HepG2 (cell line): ENCODE data around the gene TTLL6. TPM values are rescaled to one million over a fixed set of nuclear protein-coding genes. Genes with fewer than 3 reads are reported as not detected.

Source experiments
- ATAC-seq: fragments of 200-7000 bp; cut with Tn5 transposase; 3 replicates; pipeline ENCODE4 v1.9.1; 2020; ENCODE audit warnings: mild to moderate bottlenecking, moderate library complexity
- BruUV-seq: library from RNA; stranded (reverse); fragments of 400-500 nt; replicated peaks from 2 replicates; lab custom pipeline; 2021; lab: Mats Ljungman, UMichigan
- CTCF ChIA-PET: fragments of 300-600 bp; formaldehyde crosslinking; extraction: SDS; loops from one replicate; lab custom pipeline; 2021; ENCODE audit warnings: low total read pairs, inconsistent platforms, low intra/inter-chr PET ratio; lab: Yijun Ruan, JAX
- POLR2A ChIA-PET: fragments of 350-600 bp; sonication (Branson Sonifier 250); formaldehyde crosslinking; loops from one replicate; lab custom pipeline; 2020; ENCODE audit warnings: antibody characterized with exemption, inconsistent platforms; lab: Yijun Ruan, JAX
- DNase-seq: peaks from one replicate; pipeline ENCODE4 v3.0.0-alpha.2; 2015; ENCODE audit warnings: low spot score
- FAIRE-seq: peaks from 3 replicates; lab custom pipeline; 2011; peaks lifted over from hg19 to GRCh38; lab: Jason Lieb, UNC
- H2AFZ ChIP-seq: one replicate; pipeline ENCODE4 v1.6.1; 2011; ENCODE audit warnings: low read length, inconsistent platforms
- H3K27ac ChIP-seq: fragments of 300-600 bp; 3 replicates; pipeline ENCODE4 v1.8.0; 2011; ENCODE audit warnings: mixed run types, mild to moderate bottlenecking, mixed read lengths, low read length, inconsistent platforms; ENCODE audit not compliant: insufficient read depth; ENCODE audit errors: extremely low read length
- H3K27me3 ChIP-seq, 2 experiments: fragments of 200-600 bp in 1 of 2; 2 replicates in 1 of 2; 3 replicates in 1 of 2; pipeline versions ENCODE4 v1.6.0 to v1.8.0; 2011; ENCODE audit warnings: low read length in 2 of 2, mild to moderate bottlenecking in 2 of 2, moderate library complexity in 2 of 2, inconsistent platforms in 1 of 2; ENCODE audit not compliant: insufficient read depth in 2 of 2, control insufficient read depth in 1 of 2
- H3K36me3 ChIP-seq, 2 experiments: fragments of 200-600 bp in 1 of 2; replicated peaks in 1 of 2; 2 replicates in 1 of 2; 3 replicates in 1 of 2; pipeline versions ENCODE4 v1.5.1 to v1.8.0; 2011; ENCODE audit warnings: low read length in 2 of 2, inconsistent platforms in 1 of 2; ENCODE audit not compliant: insufficient read depth in 2 of 2, control insufficient read depth in 1 of 2
- H3K4me1 ChIP-seq: 2 replicates; pipeline ENCODE4 v1.5.1; 2012; ENCODE audit warnings: low read length, inconsistent platforms; ENCODE audit not compliant: insufficient read depth
- H3K4me2 ChIP-seq: 2 replicates; pipeline ENCODE4 v1.6.0; 2011; ENCODE audit warnings: low read depth, low read length, inconsistent platforms
- H3K4me3 ChIP-seq, 3 experiments: fragments of 200-600 bp in 1 of 3; sonication (generic), shearing (Covaris generic) in 1 of 3; replicated peaks in 1 of 3; 2 replicates each; pipeline ENCODE4 v1.5.1; 2011 to 2016; ENCODE audit warnings: low read length in 3 of 3, inconsistent platforms in 2 of 3, low read depth in 2 of 3, mild to moderate bottlenecking in 2 of 3, control low read depth in 1 of 3, mixed read lengths in 1 of 3; ENCODE audit not compliant: insufficient read depth in 1 of 3
- H3K79me2 ChIP-seq: one replicate; pipeline ENCODE4 v1.6.1; 2011; ENCODE audit warnings: low read length, inconsistent platforms; ENCODE audit not compliant: insufficient read depth
- H3K9ac ChIP-seq: 2 replicates; pipeline ENCODE4 v1.6.0; 2011; ENCODE audit warnings: mild to moderate bottlenecking, low read depth, low read length, inconsistent platforms; ENCODE audit not compliant: insufficient read depth
- H3K9me3 ChIP-seq: 2 replicates; pipeline ENCODE4 v1.5.1; 2012; ENCODE audit warnings: mild to moderate bottlenecking, low read length
- H4K20me1 ChIP-seq: 2 replicates; pipeline ENCODE4 v1.6.0; 2011; ENCODE audit warnings: inconsistent platforms, mild to moderate bottlenecking, low read length, moderate library complexity; ENCODE audit not compliant: insufficient read depth
- DNMT3B ChIP-seq: conservative IDR thresholded peaks from 2 replicates; pipeline ENCODE4 v1.6.1; 2016; ENCODE audit warnings: missing biosample characterization, control low read depth
- GATA4 ChIP-seq: sonication (generic); IDR thresholded peaks from 2 replicates; pipeline ENCODE4 v1.6.1; 2016; ENCODE audit warnings: antibody characterized with exemption, low read depth, borderline replicate concordance
- KDM5A ChIP-seq: fragments of 200-600 bp; sonication (generic); IDR thresholded peaks from 2 replicates; pipeline ENCODE4 v1.7.0; 2018; ENCODE audit warnings: antibody characterized with exemption, mild to moderate bottlenecking, low read length, borderline replicate concordance
- NFATC3 ChIP-seq: sonication (generic); formaldehyde crosslinking; IDR thresholded peaks from 2 replicates; pipeline ENCODE4 v1.5.1; 2020; ENCODE audit warnings: mild to moderate bottlenecking, missing genetic modification reagents
- TAF1 ChIP-seq: sonication (generic); formaldehyde crosslinking; IDR thresholded peaks from 2 replicates; pipeline ENCODE4 v1.4.0; 2020; ENCODE audit warnings: missing genetic modification reagents
- ZNF629 ChIP-seq: sonication (generic); formaldehyde crosslinking; conservative IDR thresholded peaks from 2 replicates; pipeline ENCODE4 v1.5.0; 2020; ENCODE audit warnings: missing genetic modification reagents
- ZNF724P ChIP-seq: sonication (generic); formaldehyde crosslinking; IDR thresholded peaks from 2 replicates; pipeline ENCODE4 v1.8.0; 2022; ENCODE audit warnings: missing genetic modification reagents, borderline replicate concordance
- ZNF883 ChIP-seq: sonication (generic); formaldehyde crosslinking; IDR thresholded peaks from 2 replicates; pipeline ENCODE4 v1.5.1; 2020; ENCODE audit warnings: mild to moderate bottlenecking, missing genetic modification reagents; ENCODE audit errors: not compliant biosample characterization
- WGBS: methylation state at CpG from one replicate; pipeline ENCODE4 v1.1.6; 2017; ENCODE audit warnings: low lambda C conversion rate; 5-methylcytosine and 5-hydroxymethylcytosine counted together
- in situ Hi-C: cut with HindIII; loops from 2 replicates; pipeline ENCODE4 v1.10.0; 2017; ENCODE audit warnings: low pct_unique_long_range_greater_than_20kb; ENCODE audit not compliant: extremely low pct_ligation_motif_present
- intact Hi-C: fragments of 100-400 bp; cut with micrococcal nuclease; formaldehyde crosslinking; loops from one replicate; pipeline ENCODE4 v1.10.0; 2022; ENCODE audit not compliant: unreplicated experiment
- polyA plus RNA-seq, 8 experiments: library from polyadenylated mRNA; depleted of rRNA in 3 of 8; stranded (reverse) in 7 of 8; unstranded in 1 of 8; fragments of >200 nt; fragmentation: Illumina TruSeq in 4 of 8; extraction: Trizol in 4 of 8; gene quantifications; 2 replicates each; pipeline versions ENCODE4 v1.2.1 to v1.2.3, GENCODE V29; 2011 to 2016; ENCODE audit warnings: low read depth in 4 of 8, missing spikeins in 1 of 8, mixed read lengths in 1 of 8; ENCODE audit not compliant: insufficient read depth in 1 of 8
- total RNA-seq, 5 experiments: library from RNA; depleted of rRNA; stranded (reverse); fragments of >200 nt; fragmentation: Illumina TruSeq; extraction: Trizol; gene quantifications; 2 replicates each; pipeline ENCODE4 v1.2.3, GENCODE V29; 2016; ENCODE audit warnings: low read depth in 1 of 5
- TF ChIP-seq, protein P1 (sequence below): IDR thresholded peaks from 2 replicates; pipeline ENCODE4 v1.6.1; 2016; ENCODE audit warnings: missing genetic modification reagents, missing compliant biosample characterization
- TF ChIP-seq, protein P2 (sequence below): sonication (generic); formaldehyde crosslinking; IDR thresholded peaks from 2 replicates; pipeline ENCODE4 v1.5.1; 2020; ENCODE audit warnings: missing genetic modification reagents, mild to moderate bottlenecking, borderline replicate concordance
- TF ChIP-seq, protein P3 (sequence below): sonication (generic); formaldehyde crosslinking; IDR thresholded peaks from 2 replicates; pipeline ENCODE4 v1.8.0; 2022; ENCODE audit warnings: missing genetic modification reagents, low read depth, mild to moderate bottlenecking, borderline replicate concordance
- TF ChIP-seq, protein P4 (sequence below): sonication (generic); formaldehyde crosslinking; IDR thresholded peaks from 2 replicates; pipeline ENCODE4 v1.4.0; 2020; ENCODE audit warnings: missing genetic modification reagents
- TF ChIP-seq, protein P5 (sequence below): sonication (generic); formaldehyde crosslinking; IDR thresholded peaks from 2 replicates; pipeline ENCODE4 v1.8.0; 2022; ENCODE audit warnings: missing genetic modification reagents, mild to moderate bottlenecking, borderline replicate concordance
- TF ChIP-seq, protein P6 (sequence below): sonication (generic); formaldehyde crosslinking; IDR thresholded peaks from 2 replicates; pipeline ENCODE4 v1.4.0; 2020; ENCODE audit warnings: missing genetic modification reagents, mild to moderate bottlenecking, borderline replicate concordance

Gene TTLL6
- total and polyA plus RNA-seq, 2 of the 13 experiments (the other 11 are each of a cell fraction or from before 2014, with no cell fraction given): 0.04 to 0.08 TPM

DNA sequence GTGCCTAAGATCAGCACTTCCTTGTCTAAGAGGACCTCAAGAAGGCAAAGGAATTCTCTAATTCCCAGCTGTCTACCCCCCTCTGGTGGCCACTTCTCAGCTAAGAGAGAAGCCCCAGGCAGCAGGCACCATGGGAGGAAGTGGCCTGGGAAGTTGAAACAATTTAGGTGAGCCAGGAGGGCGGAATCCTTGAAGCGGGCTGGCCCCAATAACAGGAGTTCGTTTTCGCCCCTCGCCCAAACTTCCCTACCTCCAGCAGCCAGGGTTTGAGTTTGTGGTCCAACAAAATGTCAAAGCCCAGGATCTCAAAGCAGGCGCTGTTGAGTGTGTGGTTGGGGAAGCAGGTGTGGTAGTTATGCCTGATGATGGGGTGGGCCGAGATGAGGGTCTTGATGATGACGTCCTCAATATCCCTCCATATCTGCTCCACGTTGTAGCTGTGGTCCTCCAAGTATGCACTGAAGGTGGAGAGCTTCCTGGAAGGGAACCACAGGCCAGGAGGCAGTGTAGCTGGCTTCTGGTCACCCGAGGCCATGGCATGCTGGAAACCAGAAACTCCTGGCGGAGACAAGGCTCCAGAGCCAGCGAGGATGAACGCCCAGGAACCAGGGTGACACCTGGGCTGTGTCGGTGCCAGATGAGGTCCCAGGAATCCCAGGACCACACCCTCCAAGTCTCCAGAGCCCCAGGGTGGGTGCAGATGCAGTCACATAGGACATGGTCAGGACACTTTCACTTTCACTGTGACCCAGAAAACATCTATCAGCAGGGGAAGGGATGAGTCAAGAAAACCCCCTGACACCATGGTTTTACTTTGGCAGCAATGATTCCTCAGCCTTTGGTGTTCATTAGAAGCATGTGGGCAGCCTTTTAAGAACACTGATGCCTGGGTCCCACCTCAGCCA lies 25.6 kb downstream of the TTLL6 start:
- peak; percentile 71 for ATAC-seq
- Histone ChIP-seq H3K4me1 (peaks cover 61% of the 10 kb centered on the region), H3K36me3 (no peaks in the 10 kb centered on the region), H3K4me2 (peak overlapping the region; percentile 94), H4K20me1 (no peaks in the 10 kb centered on the region), H3K9ac (peak overlapping the region; percentile 57), H3K4me3 (peak overlapping the region; percentile 34 to 70 (median 58)), H3K9me3 (no peaks in the 10 kb centered on the region), H3K27ac (no peak overlapping the region), H3K79me2 (no peaks in the 10 kb centered on the region), H2AFZ (peak overlapping the region; percentile 78), H3K27me3 (peaks cover 1 to 11% of the 10 kb centered on the region in 2 experiments; a peak in 2 of 5 replicates)
- in situ Hi-C loops: loop anchor here (5.0 kb wide), 1 partner anchor 119 kb away; no protein-coding TSS in a partner anchor
- POLR2A ChIA-PET: interaction anchor here (1.1 to 1.4 kb wide), 3 partner anchors 10 to 101 kb away, joined by 3 to 5 read pairs (median 5); partner anchors contain the start of gene ATP5MC1
- intact Hi-C loops: loop anchor here (1.0 to 2.0 kb wide), 3 partner anchors 67 to 120 kb away; no protein-coding TSS in a partner anchor
- no TSS peak for BruUV-seq
- FAIRE-seq: peak; percentile 68
- DNase-seq: peak; percentile 80
- CTCF ChIA-PET: interaction anchor here (1.1 to 3.6 kb wide), 8 partner anchors 14 to 120 kb away, joined by 3 to 37 read pairs (median 10); partner anchors contain the start of gene PRAC2
- 23% methylated on average over 14 of the region's 14 CpGs for WGBS
- TF ChIP-seq TAF1 (0 out of 2 replicates have a peak, but pooled peaks have one; percentile 25), KDM5A (no peak), ZNF629 (CRISPR knock-in tag) (0 out of 2 replicates have a peak, but pooled peaks have one; percentile 16), NFATC3 (CRISPR knock-in tag) (peak; percentile 39; the same call in 1 of the 2 replicates), ZNF724P (CRISPR knock-in tag) (no peak), GATA4 (no peak), DNMT3B (CRISPR knock-in tag) (0 out of 2 replicates have a peak, but pooled peaks have one; percentile 40), ZNF883 (CRISPR knock-in tag) (peak; percentile 37)
- TF ChIP-seq, protein P1, sequence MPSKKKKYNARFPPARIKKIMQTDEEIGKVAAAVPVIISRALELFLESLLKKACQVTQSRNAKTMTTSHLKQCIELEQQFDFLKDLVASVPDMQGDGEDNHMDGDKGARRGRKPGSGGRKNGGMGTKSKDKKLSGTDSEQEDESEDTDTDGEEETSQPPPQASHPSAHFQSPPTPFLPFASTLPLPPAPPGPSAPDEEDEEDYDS (CRISPR knock-in tag): 0 out of 2 replicates have a peak, but pooled peaks have one; percentile 32
- TF ChIP-seq, protein P2, sequence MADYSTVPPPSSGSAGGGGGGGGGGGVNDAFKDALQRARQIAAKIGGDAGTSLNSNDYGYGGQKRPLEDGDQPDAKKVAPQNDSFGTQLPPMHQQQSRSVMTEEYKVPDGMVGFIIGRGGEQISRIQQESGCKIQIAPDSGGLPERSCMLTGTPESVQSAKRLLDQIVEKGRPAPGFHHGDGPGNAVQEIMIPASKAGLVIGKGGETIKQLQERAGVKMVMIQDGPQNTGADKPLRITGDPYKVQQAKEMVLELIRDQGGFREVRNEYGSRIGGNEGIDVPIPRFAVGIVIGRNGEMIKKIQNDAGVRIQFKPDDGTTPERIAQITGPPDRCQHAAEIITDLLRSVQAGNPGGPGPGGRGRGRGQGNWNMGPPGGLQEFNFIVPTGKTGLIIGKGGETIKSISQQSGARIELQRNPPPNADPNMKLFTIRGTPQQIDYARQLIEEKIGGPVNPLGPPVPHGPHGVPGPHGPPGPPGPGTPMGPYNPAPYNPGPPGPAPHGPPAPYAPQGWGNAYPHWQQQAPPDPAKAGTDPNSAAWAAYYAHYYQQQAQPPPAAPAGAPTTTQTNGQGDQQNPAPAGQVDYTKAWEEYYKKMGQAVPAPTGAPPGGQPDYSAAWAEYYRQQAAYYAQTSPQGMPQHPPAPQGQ (CRISPR knock-in tag): 0 out of 2 replicates have a peak, but pooled peaks have one; percentile 82
- TF ChIP-seq, protein P3, sequence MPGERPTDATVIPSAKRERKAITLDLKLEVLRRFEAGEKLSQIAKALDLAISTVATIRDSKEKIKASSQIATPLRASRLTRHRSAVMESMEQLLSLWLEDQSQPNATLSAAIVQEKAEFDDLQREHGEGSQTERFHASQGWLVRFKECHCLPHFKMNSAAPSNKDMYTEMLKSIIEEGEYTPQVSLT: no peak
- TF ChIP-seq, protein P4, sequence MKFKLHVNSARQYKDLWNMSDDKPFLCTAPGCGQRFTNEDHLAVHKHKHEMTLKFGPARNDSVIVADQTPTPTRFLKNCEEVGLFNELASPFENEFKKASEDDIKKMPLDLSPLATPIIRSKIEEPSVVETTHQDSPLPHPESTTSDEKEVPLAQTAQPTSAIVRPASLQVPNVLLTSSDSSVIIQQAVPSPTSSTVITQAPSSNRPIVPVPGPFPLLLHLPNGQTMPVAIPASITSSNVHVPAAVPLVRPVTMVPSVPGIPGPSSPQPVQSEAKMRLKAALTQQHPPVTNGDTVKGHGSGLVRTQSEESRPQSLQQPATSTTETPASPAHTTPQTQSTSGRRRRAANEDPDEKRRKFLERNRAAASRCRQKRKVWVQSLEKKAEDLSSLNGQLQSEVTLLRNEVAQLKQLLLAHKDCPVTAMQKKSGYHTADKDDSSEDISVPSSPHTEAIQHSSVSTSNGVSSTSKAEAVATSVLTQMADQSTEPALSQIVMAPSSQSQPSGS: 0 out of 2 replicates have a peak, but pooled peaks have one; percentile 28
- TF ChIP-seq, protein P5, sequence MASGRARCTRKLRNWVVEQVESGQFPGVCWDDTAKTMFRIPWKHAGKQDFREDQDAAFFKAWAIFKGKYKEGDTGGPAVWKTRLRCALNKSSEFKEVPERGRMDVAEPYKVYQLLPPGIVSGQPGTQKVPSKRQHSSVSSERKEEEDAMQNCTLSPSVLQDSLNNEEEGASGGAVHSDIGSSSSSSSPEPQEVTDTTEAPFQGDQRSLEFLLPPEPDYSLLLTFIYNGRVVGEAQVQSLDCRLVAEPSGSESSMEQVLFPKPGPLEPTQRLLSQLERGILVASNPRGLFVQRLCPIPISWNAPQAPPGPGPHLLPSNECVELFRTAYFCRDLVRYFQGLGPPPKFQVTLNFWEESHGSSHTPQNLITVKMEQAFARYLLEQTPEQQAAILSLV (CRISPR knock-in tag): peak; percentile 60; the same call in 1 of the 2 replicates
- TF ChIP-seq, protein P6, sequence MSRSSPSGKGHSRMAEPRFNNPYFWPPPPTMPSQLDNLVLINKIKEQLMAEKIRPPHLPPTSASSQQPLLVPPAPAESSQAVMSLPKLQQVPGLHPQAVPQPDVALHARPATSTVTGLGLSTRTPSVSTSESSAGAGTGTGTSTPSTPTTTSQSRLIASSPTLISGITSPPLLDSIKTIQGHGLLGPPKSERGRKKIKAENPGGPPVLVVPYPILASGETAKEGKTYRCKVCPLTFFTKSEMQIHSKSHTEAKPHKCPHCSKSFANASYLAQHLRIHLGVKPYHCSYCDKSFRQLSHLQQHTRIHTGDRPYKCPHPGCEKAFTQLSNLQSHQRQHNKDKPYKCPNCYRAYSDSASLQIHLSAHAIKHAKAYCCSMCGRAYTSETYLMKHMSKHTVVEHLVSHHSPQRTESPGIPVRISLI (CRISPR knock-in tag): no peak
